PFSK-1 (cell line): Measurements from ENCODE around the gene CTAGE9.

Experiments
- FOXP2 ChIP-seq: optimal IDR thresholded peaks from 2 replicates; pipeline ENCODE3; 2011; ENCODE audit warnings: borderline replicate concordance, control low read depth, inconsistent platforms; ENCODE audit not compliant: insufficient read depth; ENCODE audit errors: extremely low read length, extremely low read depth
- POLR2AphosphoS5 ChIP-seq: IDR thresholded peaks from 2 replicates; pipeline ENCODE4 v1.6.1; 2012; ENCODE audit warnings: low read depth, mild to moderate bottlenecking, control low read depth, low read length, moderate library complexity
- REST ChIP-seq, 2 experiments: IDR thresholded peaks; 2 replicates each; pipeline versions ENCODE4 v1.6.1 to v1.8.0; 2011 to 2012; ENCODE audit warnings: low read depth in 2 of 2, low read length in 2 of 2, control low read depth in 1 of 2, inconsistent platforms in 1 of 2, mild to moderate bottlenecking in 1 of 2, moderate library complexity in 1 of 2; ENCODE audit not compliant: insufficient read depth in 1 of 2
- SIN3A ChIP-seq: IDR thresholded peaks from 2 replicates; pipeline ENCODE4 v1.6.1; 2012; ENCODE audit warnings: mild to moderate bottlenecking, low read length, moderate library complexity, borderline replicate concordance; ENCODE audit not compliant: insufficient read depth
- TAF1 ChIP-seq: IDR thresholded peaks from 2 replicates; pipeline ENCODE4 v1.6.1; 2012; ENCODE audit warnings: low read length, control low read depth, borderline replicate concordance; ENCODE audit not compliant: insufficient read depth

Gene CTAGE9

GRCh38 chr6:131682442-131682841, 28.4 kb downstream of the CTAGE9 start:
- no peak for TF ChIP-seq FOXP2
- no peak for TF ChIP-seq REST (IDR thresholded peaks at IDR 0.05; ENCODE audit: insufficient read depth in 1 of 2, low read depth in 2 of 2, low read length in 2 of 2)
- no peak for TF ChIP-seq SIN3A
- TF ChIP-seq POLR2AphosphoS5, result no peak
- TF ChIP-seq TAF1, result no peak

GRCh38 chr6:131681585-131681984, 29.2 kb downstream of the CTAGE9 start:
- TF ChIP-seq FOXP2 (no peak), TAF1 (no peak), SIN3A (no peak), POLR2AphosphoS5 (no peak), REST (IDR thresholded peaks at IDR 0.05; ENCODE audit: insufficient read depth in 1 of 2, low read depth in 2 of 2, low read length in 2 of 2) (no peak)

GRCh38 chr6:131680868-131681267, 29.9 kb downstream of the CTAGE9 start:
- TF ChIP-seq REST (IDR thresholded peaks at IDR 0.05; ENCODE audit: insufficient read depth in 1 of 2, low read depth in 2 of 2, low read length in 2 of 2) (no peak), TAF1 (no peak), SIN3A (no peak), POLR2AphosphoS5 (no peak), FOXP2 (no peak)

GRCh38 chr6:131678442-131678841, 32.4 kb downstream of the CTAGE9 start:
- TF ChIP-seq REST (IDR thresholded peaks at IDR 0.05; ENCODE audit: insufficient read depth in 1 of 2, low read depth in 2 of 2, low read length in 2 of 2), result no peak
- no peak for TF ChIP-seq TAF1
- TF ChIP-seq POLR2AphosphoS5, result no peak
- TF ChIP-seq FOXP2, result no peak
- TF ChIP-seq SIN3A, result no peak

- TF ChIP-seq FOXP2 (no peak), REST (IDR thresholded peaks at IDR 0.05; ENCODE audit: insufficient read depth in 1 of 2, low read depth in 2 of 2, low read length in 2 of 2) (no peak), TAF1 (no peak), POLR2AphosphoS5 (no peak), SIN3A (no peak)
Observed at GRCh38 chr6:131673184-131673583, 37.6 kb downstream of the CTAGE9 start.
